Fibroblast of lung (primary cell): ENCODE measurements around the gene TMEM184B.

Experiments
- EZH2 ChIP-seq: IDR thresholded peaks from 2 replicates; pipeline ENCODE4 v1.5.1; 2012; ENCODE audit warnings: low read length, control low read depth, mild to moderate bottlenecking; ENCODE audit errors: missing control alignments
- TF ChIP-seq, protein P1 (sequence below), 2 donors: IDR thresholded peaks in 1 of 2; conservative IDR thresholded peaks in 1 of 2; 1 replicate in 1 of 2; 2 replicates in 1 of 2; pipeline ENCODE4 v1.5.1; 2011 to 2012; ENCODE audit warnings: low read length in 2 of 2, control low read depth in 1 of 2, inconsistent platforms in 1 of 2, low read depth in 1 of 2, mild to moderate bottlenecking in 1 of 2

DNA sequence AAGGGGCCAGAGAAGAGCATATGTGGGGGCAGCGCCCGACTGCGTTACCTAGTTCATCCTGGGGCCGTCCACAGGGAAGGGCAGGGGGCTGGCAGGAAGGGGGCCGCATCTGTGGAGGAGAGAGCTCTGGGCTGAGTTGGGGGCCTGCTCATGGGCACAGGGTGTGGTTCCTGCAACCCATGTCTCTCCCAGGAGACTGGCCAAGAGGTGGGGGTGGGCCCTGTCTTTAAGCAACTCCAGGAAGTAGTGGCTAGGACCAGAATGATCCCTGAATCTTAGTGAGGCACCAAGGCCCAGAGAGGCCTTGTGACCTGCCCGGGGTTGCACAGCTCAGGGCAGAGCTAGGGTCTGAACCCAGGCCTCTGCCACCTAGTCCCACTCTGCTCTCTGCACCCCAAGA is 22.5 kb upstream of the TMEM184B start:
- no peak for TF ChIP-seq EZH2
- TF ChIP-seq, protein P1, sequence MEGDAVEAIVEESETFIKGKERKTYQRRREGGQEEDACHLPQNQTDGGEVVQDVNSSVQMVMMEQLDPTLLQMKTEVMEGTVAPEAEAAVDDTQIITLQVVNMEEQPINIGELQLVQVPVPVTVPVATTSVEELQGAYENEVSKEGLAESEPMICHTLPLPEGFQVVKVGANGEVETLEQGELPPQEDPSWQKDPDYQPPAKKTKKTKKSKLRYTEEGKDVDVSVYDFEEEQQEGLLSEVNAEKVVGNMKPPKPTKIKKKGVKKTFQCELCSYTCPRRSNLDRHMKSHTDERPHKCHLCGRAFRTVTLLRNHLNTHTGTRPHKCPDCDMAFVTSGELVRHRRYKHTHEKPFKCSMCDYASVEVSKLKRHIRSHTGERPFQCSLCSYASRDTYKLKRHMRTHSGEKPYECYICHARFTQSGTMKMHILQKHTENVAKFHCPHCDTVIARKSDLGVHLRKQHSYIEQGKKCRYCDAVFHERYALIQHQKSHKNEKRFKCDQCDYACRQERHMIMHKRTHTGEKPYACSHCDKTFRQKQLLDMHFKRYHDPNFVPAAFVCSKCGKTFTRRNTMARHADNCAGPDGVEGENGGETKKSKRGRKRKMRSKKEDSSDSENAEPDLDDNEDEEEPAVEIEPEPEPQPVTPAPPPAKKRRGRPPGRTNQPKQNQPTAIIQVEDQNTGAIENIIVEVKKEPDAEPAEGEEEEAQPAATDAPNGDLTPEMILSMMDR (conservative IDR thresholded peaks at IDR 0.05 in 1 of 2, IDR thresholded peaks at IDR 0.05 in 1 of 2; ENCODE audit: low read depth in 1 of 2, low read length in 2 of 2), result no peak
